H1 (cell line): ENCODE measurements around the gene PRMT3. TPM values are rescaled to one million over a fixed set of nuclear protein-coding genes. Genes with fewer than 3 reads are reported as not detected.

Experiments used
- CTCF ChIA-PET: fragments of 300-600 bp; sonication (Branson Sonifier 250); formaldehyde crosslinking; loops from one replicate; lab custom pipeline; 2021; ENCODE audit not compliant: partially characterized antibody; lab: Charles Lee
- POLR2A ChIA-PET: fragments of 300-600 bp; sonication (Branson Sonifier 250); formaldehyde crosslinking; loops from one replicate; lab custom pipeline; 2021; ENCODE audit warnings: inconsistent platforms; ENCODE audit not compliant: partially characterized antibody; lab: Charles Lee
- DNase-seq, 2 experiments: peaks; one replicate each; pipeline versions ENCODE4 v3.0.0 to v3.0.0-alpha.2; 2010 to 2022; ENCODE audit warnings: low spot score in 2 of 2, low read depth in 1 of 2, mixed read lengths in 1 of 2
- FAIRE-seq: peaks from 2 replicates; lab custom pipeline; 2011; peaks lifted over from hg19 to GRCh38; lab: Jason Lieb, UNC
- H2AFZ ChIP-seq: 2 replicates; pipeline ENCODE4 v1.8.1; 2012; ENCODE audit warnings: low read length, inconsistent platforms
- H2AK5ac ChIP-seq: 2 replicates; pipeline ENCODE4 v1.6.1; 2013; ENCODE audit warnings: low read depth, low read length
- H2BK120ac ChIP-seq: replicated peaks from 2 replicates; pipeline ENCODE3; 2013; ENCODE audit warnings: low read depth, low read length, inconsistent platforms
- H2BK12ac ChIP-seq: 2 replicates; pipeline ENCODE4 v1.6.1; 2013; ENCODE audit warnings: low read depth, low read length
- H2BK15ac ChIP-seq: 2 replicates; pipeline ENCODE4 v1.6.1; 2013; ENCODE audit warnings: low read length
- H2BK20ac ChIP-seq: 2 replicates; pipeline ENCODE4 v1.6.1; 2013; ENCODE audit warnings: low read length
- H2BK5ac ChIP-seq: 2 replicates; pipeline ENCODE4 v1.6.1; 2013; ENCODE audit warnings: low read depth, low read length
- H3K14ac ChIP-seq: 2 replicates; pipeline ENCODE4 v1.6.1; 2013; ENCODE audit warnings: inconsistent platforms; ENCODE audit not compliant: insufficient read length
- H3K18ac ChIP-seq: 2 replicates; pipeline ENCODE4 v1.6.1; 2013; ENCODE audit warnings: low read length; ENCODE audit errors: extremely low read depth
- H3K23ac ChIP-seq: 2 replicates; pipeline ENCODE4 v1.6.1; 2013; ENCODE audit warnings: inconsistent platforms; ENCODE audit not compliant: insufficient read length
- H3K23me2 ChIP-seq: 2 replicates; pipeline ENCODE4 v1.6.1; 2013; ENCODE audit warnings: low read depth, low read length
- H3K27ac ChIP-seq: 2 replicates; pipeline ENCODE4 v1.6.1; 2011; ENCODE audit warnings: low read depth, low read length, inconsistent platforms
- H3K27me3 ChIP-seq, 4 experiments: replicated peaks in 1 of 4; 1 replicate in 1 of 4; 2 replicates in 3 of 4; pipeline versions ENCODE4 v1.6.1 to v1.8.1; 2011 to 2013; ENCODE audit warnings: low read length in 3 of 4, mild to moderate bottlenecking in 3 of 4, inconsistent platforms in 2 of 4, mixed read lengths in 2 of 4, moderate library complexity in 1 of 4; ENCODE audit not compliant: control insufficient read depth in 3 of 4, insufficient read depth in 3 of 4; ENCODE audit errors: extremely low read depth in 1 of 4
- H3K36me3 ChIP-seq, 4 experiments: 2 replicates each; pipeline versions ENCODE4 v1.6.1 to v1.8.1; 2011 to 2013; ENCODE audit warnings: mild to moderate bottlenecking in 4 of 4, low read length in 3 of 4, moderate library complexity in 2 of 4, control low read depth in 1 of 4, inconsistent platforms in 1 of 4; ENCODE audit not compliant: insufficient read depth in 4 of 4, control insufficient read depth in 2 of 4
- H3K4ac ChIP-seq: replicated peaks from 2 replicates; pipeline ENCODE3; 2013; ENCODE audit warnings: low read length, low read depth, mixed read lengths, inconsistent platforms; ENCODE audit not compliant: insufficient read length
- H3K4me1 ChIP-seq, 4 experiments: replicated peaks in 1 of 4; 1 replicate in 1 of 4; 2 replicates in 3 of 4; pipeline versions ENCODE4 v1.6.1 to v1.8.1; 2011 to 2013; ENCODE audit warnings: low read length in 3 of 4, inconsistent platforms in 2 of 4, mixed read lengths in 1 of 4; ENCODE audit not compliant: insufficient read depth in 4 of 4, control insufficient read depth in 3 of 4
- H3K4me2 ChIP-seq, 2 experiments: 2 replicates each; pipeline versions ENCODE4 v1.6.1 to v1.8.1; 2011 to 2013; ENCODE audit warnings: low read depth in 2 of 2, low read length in 2 of 2, control low read depth in 1 of 2, inconsistent platforms in 1 of 2, mild to moderate bottlenecking in 1 of 2; ENCODE audit not compliant: insufficient read depth in 1 of 2
- H3K4me3 ChIP-seq, 4 experiments: fragments of 200-600, 300-600 bp in 1 of 4; sonication (generic), shearing (Covaris generic), sonication (Bioruptor Twin) in 1 of 4; 2 replicates each; pipeline versions ENCODE4 v1.5.1 to v1.8.1; 2011 to 2016; ENCODE audit warnings: low read length in 4 of 4, low read depth in 3 of 4, control low read depth in 2 of 4, inconsistent platforms in 2 of 4, mild to moderate bottlenecking in 2 of 4, mixed read lengths in 1 of 4, moderate library complexity in 1 of 4; ENCODE audit not compliant: insufficient read depth in 2 of 4; ENCODE audit errors: extremely low read depth in 1 of 4
- H3K56ac ChIP-seq: replicated peaks from 2 replicates; pipeline ENCODE3; 2013; ENCODE audit warnings: low read depth, mild to moderate bottlenecking, mixed read lengths, low read length, inconsistent platforms; ENCODE audit not compliant: insufficient read length
- H3K79me1 ChIP-seq: 2 replicates; pipeline ENCODE4 v1.6.1; 2013; ENCODE audit warnings: low read depth, low read length, control low read depth
- H3K79me2 ChIP-seq, 2 experiments: 2 replicates each; pipeline versions ENCODE4 v1.6.1 to v1.8.1; 2012 to 2013; ENCODE audit warnings: low read length in 2 of 2, mild to moderate bottlenecking in 2 of 2, inconsistent platforms in 1 of 2; ENCODE audit not compliant: insufficient read depth in 2 of 2, control insufficient read depth in 1 of 2
- H3K9ac ChIP-seq, 4 experiments: replicated peaks in 1 of 4; 1 replicate in 1 of 4; 2 replicates in 3 of 4; pipeline versions ENCODE4 v1.6.1 to v1.8.1; 2011 to 2013; ENCODE audit warnings: low read depth in 3 of 4, low read length in 3 of 4, control low read depth in 2 of 4, mild to moderate bottlenecking in 2 of 4, moderate library complexity in 2 of 4, inconsistent platforms in 1 of 4; ENCODE audit errors: extremely low read depth in 1 of 4
- H3K9me3 ChIP-seq, 2 experiments: 2 replicates each; pipeline versions ENCODE4 v1.6.1 to v1.8.1; 2012 to 2013; ENCODE audit warnings: mild to moderate bottlenecking in 2 of 2, moderate library complexity in 2 of 2, control low read depth in 1 of 2, inconsistent platforms in 1 of 2, low read depth in 1 of 2, low read length in 1 of 2, mixed read lengths in 1 of 2; ENCODE audit not compliant: insufficient read depth in 2 of 2
- H4K20me1 ChIP-seq, 2 experiments: replicated peaks in 1 of 2; 2 replicates each; pipeline versions ENCODE3 to v1.8.1; 2011 to 2013; ENCODE audit warnings: inconsistent platforms in 2 of 2, low read length in 2 of 2, mild to moderate bottlenecking in 1 of 2; ENCODE audit not compliant: insufficient read depth in 2 of 2, control insufficient read depth in 1 of 2
- H4K5ac ChIP-seq: 2 replicates; pipeline ENCODE4 v1.6.1; 2013; ENCODE audit warnings: low read length, low read depth, mixed read lengths, inconsistent platforms; ENCODE audit not compliant: insufficient read length
- H4K8ac ChIP-seq: 2 replicates; pipeline ENCODE4 v1.8.0; 2013; ENCODE audit warnings: mild to moderate bottlenecking, moderate library complexity, low read length, inconsistent platforms; ENCODE audit not compliant: insufficient read depth; ENCODE audit errors: extremely low read depth
- H4K91ac ChIP-seq: replicated peaks from 2 replicates; pipeline ENCODE3; 2013; ENCODE audit warnings: low read length, mixed read lengths, inconsistent platforms; ENCODE audit not compliant: insufficient read length
- ATF2 ChIP-seq: IDR thresholded peaks from 2 replicates; pipeline ENCODE4 v1.6.1; 2012; ENCODE audit warnings: low read length, inconsistent platforms
- BACH1 ChIP-seq: IDR thresholded peaks from 2 replicates; pipeline ENCODE4 v1.6.1; 2012; ENCODE audit warnings: low read length, improper control_type of control experiment
- CTCF ChIP-seq, 3 experiments: IDR thresholded peaks; 1 replicate in 2 of 3; 2 replicates in 1 of 3; pipeline versions ENCODE4 v1.5.1 to v1.6.1; 2011; ENCODE audit warnings: low read length in 3 of 3, mild to moderate bottlenecking in 3 of 3, inconsistent platforms in 2 of 3, low read depth in 1 of 3, moderate library complexity in 1 of 3; ENCODE audit not compliant: insufficient read depth in 1 of 3; ENCODE audit errors: control extremely low read depth in 1 of 3
- EGR1 ChIP-seq: IDR thresholded peaks from 2 replicates; pipeline ENCODE4 v1.6.1; 2011; ENCODE audit warnings: low read depth, low read length, borderline replicate concordance
- KDM1A ChIP-seq: fragments of 200-600, 300-600 bp; sonication (generic); IDR thresholded peaks from 2 replicates; pipeline ENCODE4 v1.7.1; 2016; ENCODE audit warnings: mild to moderate bottlenecking, low read length, borderline replicate concordance
- MAFK ChIP-seq: IDR thresholded peaks from 2 replicates; pipeline ENCODE4 v1.6.1; 2012; ENCODE audit warnings: low read depth, mild to moderate bottlenecking, improper control_type of control experiment, low read length
- PHF8 ChIP-seq: fragments of 200-600 bp; sonication (generic); conservative IDR thresholded peaks from 2 replicates; pipeline ENCODE4 v1.7.1; 2012; ENCODE audit warnings: low read depth, mild to moderate bottlenecking, inconsistent platforms, low read length, moderate library complexity
- TAF1 ChIP-seq: IDR thresholded peaks from 2 replicates; pipeline ENCODE4 v1.6.1; 2011; ENCODE audit warnings: mild to moderate bottlenecking, low read depth, low read length
- WGBS, 2 experiments: shearing (Covaris generic) in 1 of 2; methylation state at CpG; one replicate each; pipeline versions ENCODE4 v1.1.6 to v1.1.7; 2013 to 2015; ENCODE audit warnings: low lambda C conversion rate in 2 of 2, mixed read lengths in 2 of 2, inconsistent platforms in 1 of 2, low coverage in 1 of 2, missing lambda C conversion rate in 1 of 2; ENCODE audit not compliant: insufficient replicate concordance in 2 of 2, insufficient coverage in 1 of 2, insufficient read length in 1 of 2; ENCODE audit errors: extremely low coverage in 1 of 2, missing lambda C conversion rate in 1 of 2; 5-methylcytosine and 5-hydroxymethylcytosine counted together
- polyA plus RNA-seq, 7 experiments: library from polyadenylated mRNA; depleted of rRNA in 3 of 7; stranded (reverse) in 5 of 7; unstranded in 2 of 7; fragments of >200 nt in 5 of 7; fragments of 200-250 nt in 2 of 7; gene quantifications; 1 replicate in 5 of 7; 2 replicates in 1 of 7; 4 replicates in 1 of 7; pipeline versions ENCODE4 v1.2.1 to v1.2.3, GENCODE V29; 2011 to 2013; ENCODE audit warnings: missing spikeins in 2 of 7, mixed read lengths in 2 of 7
- total RNA-seq: library from RNA; stranded (reverse); fragmentation: NEBNext Ultra II Directional; extraction: Animal tissue kit (Norgen Biotek cat#: 25700); gene quantifications from 2 replicates; pipeline ENCODE4 v1.2.1, GENCODE V29; 2021

The PRMT3 gene
- total and polyA plus RNA-seq, 2 of the 8 experiments (the other 6 are each of a cell fraction or from before 2014, with no cell fraction given): 11.2 to 26.5 TPM

- Histone ChIP-seq H3K9me3 (no peaks in the 10 kb centered on the region), H2BK12ac (no peak overlapping the region), H3K23ac (no peak overlapping the region), H4K91ac (no peak overlapping the region), H3K27ac (no peak overlapping the region), H3K4me1 (peaks cover 3 to 15% (median 8%) of the 10 kb centered on the region in 4 experiments; a peak in 6 of 7 replicates), H3K79me2 (no peaks in the 10 kb centered on the region), H2BK15ac (no peak overlapping the region), H4K5ac (no peak overlapping the region), H3K18ac (no peak overlapping the region), H2BK5ac (no peak overlapping the region), H3K79me1 (no peaks in the 10 kb centered on the region), H3K4me3 (no peak overlapping the region), H2AK5ac (no peak overlapping the region), H2BK20ac (no peak overlapping the region), H4K20me1 (no peaks in the 10 kb centered on the region), H3K27me3 (peaks cover 5 to 16% (median 14%) of the 10 kb centered on the region in 4 experiments), H3K14ac (no peak overlapping the region), H3K9ac (no peak overlapping the region), H3K36me3 (peaks cover 0 to 3% (median 0%) of the 10 kb centered on the region in 4 experiments; a peak in 1 of 8 replicates), H4K8ac (no peak overlapping the region), H3K56ac (no peak overlapping the region), H3K23me2 (peaks cover 6% of the 10 kb centered on the region; the same call in 1 of the 2 replicates), H3K4ac (no peak overlapping the region), H2BK120ac (no peak overlapping the region), H3K4me2 (no peak overlapping the region), H2AFZ (no peak overlapping the region)
- 90% methylated on average over 9 of the region's 9 CpGs; no CpG with 5 or more reads in 1 of the 2 experiments for WGBS, 2 experiments
- FAIRE-seq: no peak
- no peak for DNase-seq
- ChIA-PET CTCF (interaction anchor here (1.1 to 7.7 kb wide), 3 partner anchors 13 to 235 kb away, joined by 4 to 49 read pairs (median 4); no protein-coding TSS in a partner anchor), POLR2A (no interaction called here)
- no peak for TF ChIP-seq MAFK
- TF ChIP-seq TAF1: no peak
- no peak for TF ChIP-seq EGR1
- TF ChIP-seq BACH1: no peak
- no peak for TF ChIP-seq CTCF (IDR thresholded peaks at IDR 0.05; ENCODE audit: control extremely low read depth in 1 of 3, insufficient read depth in 1 of 3, low read depth in 1 of 3, low read length in 3 of 3)
- no peak for TF ChIP-seq KDM1A
- no peak for TF ChIP-seq ATF2
- TF ChIP-seq PHF8: no peak
Observed at GRCh38 chr11:20367313-20367948, 20.1 kb upstream of the PRMT3 start.
